ENCODE measurements around the gene NCBP3.
A peak's percentile ranks its signal among the peaks of the same experiment; 100 is the strongest.

Gene NCBP3

DNA sequence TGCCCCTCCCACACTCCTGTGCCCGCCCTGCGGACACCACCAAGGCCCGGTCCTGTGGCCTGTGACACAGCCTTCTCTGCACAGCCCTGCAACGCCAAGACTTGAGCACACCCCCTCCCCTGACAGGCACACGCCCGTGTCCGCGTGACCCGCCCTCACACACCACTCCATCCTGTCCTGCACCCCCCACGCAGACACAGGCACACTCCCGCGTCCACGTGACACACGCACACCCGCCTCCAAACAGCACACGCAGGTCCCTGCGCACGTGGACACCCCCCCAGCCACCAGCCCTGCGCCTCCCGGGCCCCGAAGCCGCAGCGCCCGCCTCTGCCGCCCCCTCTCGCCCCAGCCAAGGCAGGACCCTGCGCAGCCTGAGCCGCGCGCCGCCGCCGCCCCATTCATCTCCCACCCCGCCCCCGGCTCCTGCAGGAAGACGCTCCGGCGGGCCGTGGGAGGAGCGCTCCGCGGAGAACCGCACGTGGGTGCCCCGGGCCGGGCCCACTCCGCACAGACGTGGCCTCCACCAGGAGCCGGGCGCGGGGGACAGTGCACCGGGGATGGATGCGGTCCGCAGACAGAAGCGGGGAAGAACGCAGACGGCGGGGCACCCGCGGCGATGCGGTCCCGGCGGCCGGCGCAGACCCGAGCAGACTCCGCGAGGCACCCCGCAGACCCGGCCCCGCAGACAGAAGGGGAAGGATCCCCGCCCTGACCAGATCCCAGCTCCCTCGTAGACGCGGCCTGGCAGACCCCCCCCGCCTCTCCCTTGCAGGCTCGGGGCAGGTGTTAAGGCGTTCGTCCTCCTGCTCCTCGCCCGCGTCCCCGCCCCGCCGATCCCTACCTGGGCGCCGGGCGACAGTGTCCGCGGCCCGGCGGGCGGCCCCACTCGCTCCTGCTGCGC lies 46.3 kb upstream of the NCBP3 start:
- DNase-seq (ENCODE audit: low read depth), result peak; percentile 76
- peak overlapping the region; percentile 58 for H3K4me3 ChIP-seq (replicated peaks; ENCODE audit: low read depth, low read length)
- no peak for TF ChIP-seq CTCF (IDR thresholded peaks at IDR 0.05; ENCODE audit: low read length, missing control alignments)

GRCh38 chr17:3891626-3892094 lies 45.6 kb upstream of the NCBP3 start:
- no peak for TF ChIP-seq CTCF (IDR thresholded peaks at IDR 0.05; ENCODE audit: low read length, missing control alignments)
- no peak for DNase-seq (ENCODE audit: low read depth)
- peak overlapping the region; percentile 58 for H3K4me3 ChIP-seq (replicated peaks; ENCODE audit: low read depth, low read length)

DNA sequence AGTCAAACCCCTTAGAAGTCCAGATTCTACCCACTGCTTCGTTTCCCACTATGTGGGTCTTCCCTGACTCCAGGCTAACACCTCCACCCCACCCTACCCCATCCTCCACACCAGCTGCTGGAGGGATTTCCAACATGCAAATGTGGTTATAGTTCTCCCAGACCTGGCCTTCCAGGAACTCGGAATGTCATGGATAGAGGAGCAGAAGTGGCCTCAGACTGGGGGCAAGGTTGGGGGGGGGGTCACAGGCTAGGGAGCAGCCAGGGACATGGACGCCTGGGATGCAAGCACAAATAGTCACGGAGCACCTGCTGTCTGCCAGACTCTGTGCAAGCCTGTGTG lies 44.8 kb upstream of the NCBP3 start:
- H3K4me3 ChIP-seq (replicated peaks; ENCODE audit: low read depth, low read length), result no peak overlapping the region
- TF ChIP-seq CTCF (IDR thresholded peaks at IDR 0.05; ENCODE audit: low read length, missing control alignments), result no peak
- no peak for DNase-seq (ENCODE audit: low read depth)

GRCh38 chr17:3890082-3890877 lies 44.2 kb upstream of the NCBP3 start:
- H3K4me3 ChIP-seq (replicated peaks; ENCODE audit: low read depth, low read length), result no peak overlapping the region
- no peak for TF ChIP-seq CTCF (IDR thresholded peaks at IDR 0.05; ENCODE audit: low read length, missing control alignments)
- DNase-seq (ENCODE audit: low read depth), result peak; percentile 90

GRCh38 chr17:3889325-3890012 lies 43.4 kb upstream of the NCBP3 start:
- H3K4me3 ChIP-seq (replicated peaks; ENCODE audit: low read depth, low read length), result no peak overlapping the region
- DNase-seq (ENCODE audit: low read depth), result no peak
- TF ChIP-seq CTCF (IDR thresholded peaks at IDR 0.05; ENCODE audit: low read length, missing control alignments), result no peak

GRCh38 chr17:3888343-3889171 lies 42.5 kb upstream of the NCBP3 start:
- peak; percentile 96 for DNase-seq (ENCODE audit: low read depth)
- TF ChIP-seq CTCF (IDR thresholded peaks at IDR 0.05; ENCODE audit: low read length, missing control alignments), result no peak
- H3K4me3 ChIP-seq (replicated peaks; ENCODE audit: low read depth, low read length), result no peak overlapping the region
